Tibial artery (tissue), 4 donors: ENCODE measurements around the gene ANKRD9.
A peak's percentile ranks its signal among the peaks of the same experiment; 100 is the strongest.

Source experiments
- DNase-seq, 2 donors: peaks; one replicate each; pipeline ENCODE4 v3.0.0-alpha.2; 2019
- H3K27ac ChIP-seq, 2 donors: fragments of 200-600 bp; sonication (generic) in 1 of 2; 1 replicate in 1 of 2; 2 replicates in 1 of 2; pipeline ENCODE4 v1.5.1; 2018 to 2019; ENCODE audit warnings: mild to moderate bottlenecking in 1 of 2
- H3K27me3 ChIP-seq, 2 donors: fragments of 200-600 bp; sonication (generic) in 1 of 2; one replicate each; pipeline versions ENCODE4 v1.5.1 to v1.6.0; 2016 to 2019
- H3K36me3 ChIP-seq, 3 donors: fragments of 200-600 bp; sonication (generic) in 2 of 3; one replicate each; pipeline ENCODE4 v1.5.1; 2016 to 2019; ENCODE audit warnings: mild to moderate bottlenecking in 2 of 3
- H3K4me1 ChIP-seq, 4 donors: fragments of 200-600 bp; sonication (generic) in 2 of 4; 1 replicate in 3 of 4; 2 replicates in 1 of 4; pipeline ENCODE4 v1.5.1; 2016 to 2019
- H3K4me3 ChIP-seq, 2 donors: fragments of 200-600 bp; sonication (generic) in 1 of 2; 1 replicate in 1 of 2; 2 replicates in 1 of 2; pipeline ENCODE4 v1.5.1; 2018 to 2019; ENCODE audit warnings: mild to moderate bottlenecking in 2 of 2
- H3K9me3 ChIP-seq, 3 donors: fragments of 200-600 bp; sonication (generic) in 1 of 3; one replicate each; pipeline ENCODE4 v1.5.1; 2016 to 2019
- CTCF ChIP-seq, 2 experiments: fragments of 200-600 bp in 1 of 2; fragments of 450-650 bp in 1 of 2; IDR thresholded peaks; one replicate each; pipeline ENCODE4 v1.5.1; 2017 to 2019; ENCODE audit warnings: antibody characterized with exemption in 2 of 2, mild to moderate bottlenecking in 1 of 2, moderate library complexity in 1 of 2
- intact Hi-C: fragments of 100-400 bp; cut with DNase I; formaldehyde crosslinking; loops from one replicate; pipeline ENCODE4 v1.15.0; 2023; ENCODE audit warnings: low total_unique reads

ANKRD9 gene

DNA sequence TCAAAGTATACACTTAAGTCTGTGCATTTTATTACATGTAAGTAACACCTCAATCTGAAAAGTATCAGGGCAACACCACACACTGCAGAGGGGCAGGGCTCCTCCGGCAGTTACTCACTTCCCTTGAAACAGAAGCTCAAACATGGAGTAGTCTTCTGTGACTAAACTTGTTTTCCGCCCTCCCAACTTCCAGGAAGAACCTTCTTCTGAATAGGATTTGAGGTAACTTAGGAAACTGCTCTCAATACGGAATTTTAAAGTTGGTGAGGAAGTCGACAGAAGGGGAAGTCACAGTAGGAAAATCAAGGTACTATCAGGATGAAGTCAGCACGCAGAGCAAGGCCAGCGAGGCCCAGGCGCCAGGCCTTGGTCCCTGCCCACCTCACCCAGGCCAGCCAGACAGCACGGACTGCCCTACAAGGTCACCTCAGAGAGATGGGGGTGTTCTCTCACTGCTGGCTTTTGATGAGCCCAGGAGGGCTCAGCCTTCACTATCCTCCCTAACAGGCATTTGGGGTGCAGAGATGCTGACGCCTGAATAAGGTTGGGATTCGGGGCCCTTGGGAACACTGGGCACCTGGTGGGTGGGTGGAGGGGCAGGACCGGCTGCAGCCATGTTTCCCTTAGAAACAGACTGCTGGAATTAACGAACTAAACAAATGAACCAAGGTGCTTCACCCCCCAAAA lies 5.8 kb downstream of the ANKRD9 start:
- peaks cover 0 to 8% (median 2%) of the 10 kb centered on the region in 4 donors for H3K4me1 ChIP-seq

DNA sequence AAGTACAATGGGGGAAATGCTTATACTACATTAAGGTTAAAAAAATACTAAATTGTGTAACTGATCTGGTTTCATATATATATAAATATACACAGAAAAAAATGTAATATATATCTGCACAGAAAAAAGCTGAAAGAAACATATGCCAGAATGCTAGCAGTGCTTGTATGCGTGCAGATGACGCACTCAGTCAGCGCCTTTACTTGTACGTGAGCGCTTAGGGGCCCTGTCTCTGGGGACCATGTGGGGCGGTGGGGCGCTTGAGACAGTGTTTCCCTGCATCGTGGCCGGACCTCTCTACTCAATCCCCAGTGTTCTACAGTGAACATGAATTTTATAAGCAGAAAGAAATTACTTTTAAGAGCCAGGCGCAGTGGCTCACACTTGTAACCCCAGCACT lies 7.0 kb downstream of the ANKRD9 start:
- Histone ChIP-seq H3K27me3 (no peaks in the 10 kb centered on the region), H3K9me3 (no peaks in the 10 kb centered on the region), H3K4me3 (no peak overlapping the region), H3K36me3 (peaks cover 7 to 53% (median 15%) of the 10 kb centered on the region in 3 donors), H3K4me1 (no peaks in the 10 kb centered on the region), H3K27ac (no peak overlapping the region)
- TF ChIP-seq CTCF (IDR thresholded peaks at IDR 0.05), result no peak
- intact Hi-C loops, result no loop called here
- no peak for DNase-seq

More for the DNA sequence above, 5.8 kb downstream of the ANKRD9 start:
- no peak for TF ChIP-seq CTCF (IDR thresholded peaks at IDR 0.05)
- Histone ChIP-seq H3K9me3 (no peaks in the 10 kb centered on the region), H3K27me3 (no peaks in the 10 kb centered on the region), H3K4me3 (no peak overlapping the region), H3K36me3 (peaks cover 0 to 45% (median 6%) of the 10 kb centered on the region in 3 donors), H3K27ac (no peak overlapping the region)
- DNase-seq, result no peak
- intact Hi-C loops, result no loop called here

- H3K36me3 ChIP-seq, result peaks cover 12 to 53% (median 22%) of the 10 kb centered on the region in 3 donors
- intact Hi-C loops, result no loop called here
- DNase-seq, result no peak
- H3K9me3 ChIP-seq, result no peaks in the 10 kb centered on the region
- TF ChIP-seq CTCF (IDR thresholded peaks at IDR 0.05), result no peak
- H3K4me3 ChIP-seq, result no peak overlapping the region
- H3K27ac ChIP-seq, result no peak overlapping the region
- H3K27me3 ChIP-seq, result no peaks in the 10 kb centered on the region
- H3K4me1 ChIP-seq, result no peaks in the 10 kb centered on the region
Measured at GRCh38 chr14:102501751-102502315, 7.7 kb downstream of the ANKRD9 start.

- DNase-seq, result no peak
- no peaks in the 10 kb centered on the region for H3K4me1 ChIP-seq
- no peak overlapping the region for H3K4me3 ChIP-seq
- H3K9me3 ChIP-seq, result no peaks in the 10 kb centered on the region
- H3K27me3 ChIP-seq, result no peaks in the 10 kb centered on the region
- H3K36me3 ChIP-seq, result peaks cover 12 to 56% (median 22%) of the 10 kb centered on the region in 3 donors
- intact Hi-C loops, result no loop called here
- TF ChIP-seq CTCF (IDR thresholded peaks at IDR 0.05), result no peak
- peak overlapping the region; percentile 15 to 57 for H3K27ac ChIP-seq
Measured at GRCh38 chr14:102500713-102501112, 8.9 kb downstream of the ANKRD9 start.

- Histone ChIP-seq H3K27me3 (no peaks in the 10 kb centered on the region), H3K9me3 (no peaks in the 10 kb centered on the region), H3K36me3 (peaks cover 12 to 57% (median 22%) of the 10 kb centered on the region in 3 donors), H3K4me1 (no peaks in the 10 kb centered on the region), H3K4me3 (no peak overlapping the region), H3K27ac (peak overlapping the region in 1 of 2 donors; percentile 57)
- no peak for TF ChIP-seq CTCF (IDR thresholded peaks at IDR 0.05)
- DNase-seq, result peak; percentile 66 to 82
- intact Hi-C loops, result no loop called here
Measured at GRCh38 chr14:102500158-102500662, 9.4 kb downstream of the ANKRD9 start.
